Measurements from ENCODE around the gene NAB2. TPM values are rescaled to one million over a fixed set of nuclear protein-coding genes. Genes with fewer than 3 reads are reported as not detected.
A peak's percentile ranks its signal among the peaks of the same experiment; 100 is the strongest.

NAB2 gene
- total and polyA plus RNA-seq, 9 of the 15 experiments (the other 6 are each of a cell fraction or from before 2014, with no cell fraction given), result 0.45 to 40.9 (median 20.4) TPM

DNA sequence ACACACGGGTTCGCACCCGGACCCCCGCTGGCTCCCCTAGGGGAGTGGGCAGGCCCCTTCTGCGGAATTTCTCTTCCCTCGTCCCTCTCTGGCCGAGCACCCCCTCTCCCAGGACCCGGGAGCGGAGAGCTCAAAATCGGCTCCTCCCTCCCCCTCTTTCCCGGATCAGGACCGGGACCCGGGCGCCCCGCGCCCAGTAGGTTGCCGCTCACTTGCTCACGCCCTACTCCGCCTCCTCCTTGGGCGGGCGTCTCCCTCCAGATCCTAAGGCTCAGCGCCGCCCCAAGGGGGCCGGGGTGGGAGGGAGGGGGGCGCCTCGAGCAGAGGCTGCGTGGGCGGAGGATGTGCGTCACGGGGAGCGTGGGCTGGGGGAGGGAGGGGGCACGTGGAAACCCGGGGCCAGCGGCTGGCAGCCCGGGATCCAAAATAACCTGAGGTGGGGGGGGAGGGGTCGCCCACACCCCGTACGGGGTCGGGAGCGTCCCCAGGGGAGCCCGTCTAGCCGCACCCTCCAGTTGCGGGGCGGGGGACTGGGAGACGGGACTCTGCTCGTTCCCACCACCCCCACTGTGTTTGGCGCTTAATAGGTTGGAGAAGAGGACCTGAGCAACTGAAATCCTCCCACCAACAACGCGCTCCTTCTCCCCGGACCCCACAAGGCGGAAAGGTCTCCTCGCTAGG, 1.8 kb upstream of the NAB2 start:
- Histone ChIP-seq H4K20me1 (replicated peaks; ENCODE audit: control insufficient read depth, insufficient read depth, low read length) (peaks cover 5% of the 10 kb centered on the region), H3K9ac (ENCODE audit: insufficient read depth in 1 of 2, low read depth in 2 of 2, low read length in 2 of 2) (peak overlapping the region; percentile 93 to 98), H3K79me2 (ENCODE audit: control insufficient read depth, insufficient read depth, low read length) (peaks cover 32% of the 10 kb centered on the region), H3K4me2 (ENCODE audit: insufficient read depth, low read length) (peak overlapping the region; percentile 93), H2AFZ (ENCODE audit: low read depth, low read length) (peak overlapping the region; percentile 84), H3K27me3 (ENCODE audit: control insufficient read depth in 2 of 2, insufficient read depth in 2 of 2, low read length in 2 of 2) (no peaks in the 10 kb centered on the region), H3K4me3 (peak overlapping the region; percentile 73), H3K36me3 (ENCODE audit: control insufficient read depth, insufficient read depth, low read length) (peaks cover 16% of the 10 kb centered on the region; the same call in 2 of the 3 replicates), H3K4me1 (replicated peaks in 1 of 2; ENCODE audit: control insufficient read depth in 2 of 2, insufficient read depth in 2 of 2, low read length in 2 of 2) (peaks cover 29 to 60% of the 10 kb centered on the region in 2 experiments), H3K9me1 (ENCODE audit: control insufficient read depth, insufficient read depth, low read length) (no peaks in the 10 kb centered on the region), H3K27ac (ENCODE audit: extremely low read depth, low read depth, low read length) (peak overlapping the region; percentile 93), H3K9me3 (replicated peaks; ENCODE audit: control insufficient read depth, insufficient read depth, low read depth, low read length) (no peaks in the 10 kb centered on the region)
- intact Hi-C loops (cut with micrococcal nuclease) (loop anchor here (10.0 kb wide), 1 partner anchor 452 kb away; the partner anchor contains the start of gene BAZ2A), in situ Hi-C loops (cut with MboI) (no loop called here)
- DNase-seq (ENCODE audit: extremely low read depth in 1 of 4, low spot score in 3 of 4), result peak; percentile 88 to 95 (median 90)
- ChIA-PET CTCF (ENCODE audit: low intra/inter-chr PET ratio) (interaction anchor here (1.3 kb wide), 2 partner anchors 18 to 25 kb away, joined by 3 read pairs; no protein-coding TSS in a partner anchor), POLR2A (interaction anchor here (0.5 to 6.0 kb wide), 5 partner anchors 7 to 372 kb away, joined by 3 to 44 read pairs (median 3); partner anchors contain the start of gene NEMP1)
- no TSS peak for BruUV-seq (replicated peaks)
- no peak for FAIRE-seq
- peak; percentile 76 for ATAC-seq
- under 1% methylated on average over 27 of the region's 52 CpGs for WGBS (ENCODE audit: insufficient coverage, low coverage, missing lambda C conversion rate)
- 0 out of 2 replicates have a peak, but pooled peaks have one; percentile 5 for TF ChIP-seq ZKSCAN1 (IDR thresholded peaks at IDR 0.05; ENCODE audit: low read depth, low read length)
- TF ChIP-seq LCOR (CRISPR knock-in tag; IDR thresholded peaks at IDR 0.05), result no peak
- TF ChIP-seq GATA2 (CRISPR knock-in tag; IDR thresholded peaks at IDR 0.05), result no peak
- TF ChIP-seq SNIP1 (IDR thresholded peaks at IDR 0.05; ENCODE audit: low read depth), result no peak
- TF ChIP-seq, protein P1, sequence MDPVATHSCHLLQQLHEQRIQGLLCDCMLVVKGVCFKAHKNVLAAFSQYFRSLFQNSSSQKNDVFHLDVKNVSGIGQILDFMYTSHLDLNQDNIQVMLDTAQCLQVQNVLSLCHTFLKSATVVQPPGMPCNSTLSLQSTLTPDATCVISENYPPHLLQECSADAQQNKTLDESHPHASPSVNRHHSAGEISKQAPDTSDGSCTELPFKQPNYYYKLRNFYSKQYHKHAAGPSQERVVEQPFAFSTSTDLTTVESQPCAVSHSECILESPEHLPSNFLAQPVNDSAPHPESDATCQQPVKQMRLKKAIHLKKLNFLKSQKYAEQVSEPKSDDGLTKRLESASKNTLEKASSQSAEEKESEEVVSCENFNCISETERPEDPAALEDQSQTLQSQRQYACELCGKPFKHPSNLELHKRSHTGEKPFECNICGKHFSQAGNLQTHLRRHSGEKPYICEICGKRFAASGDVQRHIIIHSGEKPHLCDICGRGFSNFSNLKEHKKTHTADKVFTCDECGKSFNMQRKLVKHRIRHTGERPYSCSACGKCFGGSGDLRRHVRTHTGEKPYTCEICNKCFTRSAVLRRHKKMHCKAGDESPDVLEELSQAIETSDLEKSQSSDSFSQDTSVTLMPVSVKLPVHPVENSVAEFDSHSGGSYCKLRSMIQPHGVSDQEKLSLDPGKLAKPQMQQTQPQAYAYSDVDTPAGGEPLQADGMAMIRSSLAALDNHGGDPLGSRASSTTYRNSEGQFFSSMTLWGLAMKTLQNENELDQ (CRISPR knock-in tag; IDR thresholded peaks at IDR 0.05; ENCODE audit: borderline replicate concordance), result no peak
- TF ChIP-seq ZEB2 (IDR thresholded peaks at IDR 0.05), result no peak
- TF ChIP-seq, protein P2, sequence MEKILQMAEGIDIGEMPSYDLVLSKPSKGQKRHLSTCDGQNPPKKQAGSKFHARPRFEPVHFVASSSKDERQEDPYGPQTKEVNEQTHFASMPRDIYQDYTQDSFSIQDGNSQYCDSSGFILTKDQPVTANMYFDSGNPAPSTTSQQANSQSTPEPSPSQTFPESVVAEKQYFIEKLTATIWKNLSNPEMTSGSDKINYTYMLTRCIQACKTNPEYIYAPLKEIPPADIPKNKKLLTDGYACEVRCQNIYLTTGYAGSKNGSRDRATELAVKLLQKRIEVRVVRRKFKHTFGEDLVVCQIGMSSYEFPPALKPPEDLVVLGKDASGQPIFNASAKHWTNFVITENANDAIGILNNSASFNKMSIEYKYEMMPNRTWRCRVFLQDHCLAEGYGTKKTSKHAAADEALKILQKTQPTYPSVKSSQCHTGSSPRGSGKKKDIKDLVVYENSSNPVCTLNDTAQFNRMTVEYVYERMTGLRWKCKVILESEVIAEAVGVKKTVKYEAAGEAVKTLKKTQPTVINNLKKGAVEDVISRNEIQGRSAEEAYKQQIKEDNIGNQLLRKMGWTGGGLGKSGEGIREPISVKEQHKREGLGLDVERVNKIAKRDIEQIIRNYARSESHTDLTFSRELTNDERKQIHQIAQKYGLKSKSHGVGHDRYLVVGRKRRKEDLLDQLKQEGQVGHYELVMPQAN (IDR thresholded peaks at IDR 0.05; ENCODE audit: borderline replicate concordance), result no peak
- 0 out of 2 replicates have a peak, but pooled peaks have one; percentile 15 for TF ChIP-seq ZNF644 (tag; IDR thresholded peaks at IDR 0.05; ENCODE audit: low read depth)
- TF ChIP-seq MYNN (IDR thresholded peaks at IDR 0.05), result no peak
- no peak for TF ChIP-seq MYNN (CRISPR knock-in tag; IDR thresholded peaks at IDR 0.05)
- TF ChIP-seq CBFB (CRISPR knock-in tag; IDR thresholded peaks at IDR 0.05), result no peak
- TF ChIP-seq ZNF583 (CRISPR knock-in tag; IDR thresholded peaks at IDR 0.05), result no peak
- TF ChIP-seq TAF1 (IDR thresholded peaks at IDR 0.05; ENCODE audit: control insufficient read depth, extremely low read depth, insufficient read depth, low read length, severe bottlenecking), result peak; percentile 79
- TF ChIP-seq NEUROD1 (IDR thresholded peaks at IDR 0.05; ENCODE audit: borderline replicate concordance, low read depth, low read length, partially characterized antibody), result peak; percentile 21
- TF ChIP-seq KDM2B (CRISPR knock-in tag; IDR thresholded peaks at IDR 0.05), result 0 out of 2 replicates have a peak, but pooled peaks have one; percentile 49
- no peak for TF ChIP-seq CCAR2 (IDR thresholded peaks at IDR 0.05; ENCODE audit: low read depth, low read length)
- TF ChIP-seq, protein P3, sequence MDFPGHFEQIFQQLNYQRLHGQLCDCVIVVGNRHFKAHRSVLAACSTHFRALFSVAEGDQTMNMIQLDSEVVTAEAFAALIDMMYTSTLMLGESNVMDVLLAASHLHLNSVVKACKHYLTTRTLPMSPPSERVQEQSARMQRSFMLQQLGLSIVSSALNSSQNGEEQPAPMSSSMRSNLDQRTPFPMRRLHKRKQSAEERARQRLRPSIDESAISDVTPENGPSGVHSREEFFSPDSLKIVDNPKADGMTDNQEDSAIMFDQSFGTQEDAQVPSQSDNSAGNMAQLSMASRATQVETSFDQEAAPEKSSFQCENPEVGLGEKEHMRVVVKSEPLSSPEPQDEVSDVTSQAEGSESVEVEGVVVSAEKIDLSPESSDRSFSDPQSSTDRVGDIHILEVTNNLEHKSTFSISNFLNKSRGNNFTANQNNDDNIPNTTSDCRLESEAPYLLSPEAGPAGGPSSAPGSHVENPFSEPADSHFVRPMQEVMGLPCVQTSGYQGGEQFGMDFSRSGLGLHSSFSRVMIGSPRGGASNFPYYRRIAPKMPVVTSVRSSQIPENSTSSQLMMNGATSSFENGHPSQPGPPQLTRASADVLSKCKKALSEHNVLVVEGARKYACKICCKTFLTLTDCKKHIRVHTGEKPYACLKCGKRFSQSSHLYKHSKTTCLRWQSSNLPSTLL (IDR thresholded peaks at IDR 0.05), result no peak

Data from K562 (cell line).